WTC11 (cell line): ENCODE measurements around the gene CLHC1.

Source experiments
- ARID4B ChIP-seq: sonication (generic); formaldehyde crosslinking; IDR thresholded peaks from 2 replicates; pipeline ENCODE4 v1.8.0; 2023; ENCODE audit warnings: missing genetic modification reagents, mild to moderate bottlenecking, borderline replicate concordance
- CREB1 ChIP-seq: sonication (generic); formaldehyde crosslinking; IDR thresholded peaks from 2 replicates; pipeline ENCODE4 v1.8.0; 2023; ENCODE audit warnings: mild to moderate bottlenecking, missing genetic modification reagents
- ETV6 ChIP-seq: sonication (generic); formaldehyde crosslinking; IDR thresholded peaks from 2 replicates; pipeline ENCODE4 v1.8.1; 2022; ENCODE audit warnings: mild to moderate bottlenecking, missing genetic modification reagents
- FOXP4 ChIP-seq: sonication (generic); formaldehyde crosslinking; IDR thresholded peaks from 2 replicates; pipeline ENCODE4 v1.8.0; 2022; ENCODE audit warnings: mild to moderate bottlenecking, missing genetic modification reagents
- MXD4 ChIP-seq: fragments of 250-450 bp; sonication (Bioruptor Pico); IDR thresholded peaks from 2 replicates; pipeline ENCODE4 v1.8.0; 2021; ENCODE audit warnings: mild to moderate bottlenecking, moderate library complexity, borderline replicate concordance
- MYBL2 ChIP-seq: sonication (generic); formaldehyde crosslinking; IDR thresholded peaks from 2 replicates; pipeline ENCODE4 v1.8.1; 2023; ENCODE audit warnings: mild to moderate bottlenecking, moderate library complexity, missing genetic modification reagents
- SP1 ChIP-seq: sonication (generic); formaldehyde crosslinking; conservative IDR thresholded peaks from 2 replicates; pipeline ENCODE4 v1.8.1; 2022; ENCODE audit warnings: missing genetic modification reagents
- ZNF263 ChIP-seq: sonication (generic); formaldehyde crosslinking; IDR thresholded peaks from 2 replicates; pipeline ENCODE4 v1.8.1; 2022; ENCODE audit warnings: low read depth, mild to moderate bottlenecking, moderate library complexity, missing genetic modification reagents
- ZNF317 ChIP-seq: sonication (generic); formaldehyde crosslinking; IDR thresholded peaks from 2 replicates; pipeline ENCODE4 v1.8.1; 2023; ENCODE audit warnings: low read depth, mild to moderate bottlenecking, moderate library complexity, missing genetic modification reagents, borderline replicate concordance
- TF ChIP-seq, protein P1 (sequence below): fragments of 200-600 bp; IDR thresholded peaks from 2 replicates; pipeline ENCODE4 v1.8.0; 2022; ENCODE audit warnings: antibody characterized with exemption
- TF ChIP-seq, protein P2 (sequence below): sonication (generic); formaldehyde crosslinking; IDR thresholded peaks from 2 replicates; pipeline ENCODE4 v1.8.1; 2023; ENCODE audit warnings: mild to moderate bottlenecking, missing genetic modification reagents
- TF ChIP-seq, protein P3 (sequence below): sonication (generic); formaldehyde crosslinking; IDR thresholded peaks from 2 replicates; pipeline ENCODE4 v1.8.1; 2023; ENCODE audit warnings: mild to moderate bottlenecking, missing genetic modification reagents, borderline replicate concordance

- TF ChIP-seq ZNF263 (CRISPR knock-in tag) (no peak), MXD4 (CRISPR knock-in tag) (no peak), ZNF317 (CRISPR knock-in tag) (no peak), SP1 (no peak), CREB1 (no peak), MYBL2 (CRISPR knock-in tag) (no peak), FOXP4 (CRISPR knock-in tag) (no peak), ARID4B (CRISPR knock-in tag) (no peak), ETV6 (CRISPR knock-in tag) (no peak)
- TF ChIP-seq, protein P1, sequence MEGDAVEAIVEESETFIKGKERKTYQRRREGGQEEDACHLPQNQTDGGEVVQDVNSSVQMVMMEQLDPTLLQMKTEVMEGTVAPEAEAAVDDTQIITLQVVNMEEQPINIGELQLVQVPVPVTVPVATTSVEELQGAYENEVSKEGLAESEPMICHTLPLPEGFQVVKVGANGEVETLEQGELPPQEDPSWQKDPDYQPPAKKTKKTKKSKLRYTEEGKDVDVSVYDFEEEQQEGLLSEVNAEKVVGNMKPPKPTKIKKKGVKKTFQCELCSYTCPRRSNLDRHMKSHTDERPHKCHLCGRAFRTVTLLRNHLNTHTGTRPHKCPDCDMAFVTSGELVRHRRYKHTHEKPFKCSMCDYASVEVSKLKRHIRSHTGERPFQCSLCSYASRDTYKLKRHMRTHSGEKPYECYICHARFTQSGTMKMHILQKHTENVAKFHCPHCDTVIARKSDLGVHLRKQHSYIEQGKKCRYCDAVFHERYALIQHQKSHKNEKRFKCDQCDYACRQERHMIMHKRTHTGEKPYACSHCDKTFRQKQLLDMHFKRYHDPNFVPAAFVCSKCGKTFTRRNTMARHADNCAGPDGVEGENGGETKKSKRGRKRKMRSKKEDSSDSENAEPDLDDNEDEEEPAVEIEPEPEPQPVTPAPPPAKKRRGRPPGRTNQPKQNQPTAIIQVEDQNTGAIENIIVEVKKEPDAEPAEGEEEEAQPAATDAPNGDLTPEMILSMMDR, result no peak
- TF ChIP-seq, protein P2, sequence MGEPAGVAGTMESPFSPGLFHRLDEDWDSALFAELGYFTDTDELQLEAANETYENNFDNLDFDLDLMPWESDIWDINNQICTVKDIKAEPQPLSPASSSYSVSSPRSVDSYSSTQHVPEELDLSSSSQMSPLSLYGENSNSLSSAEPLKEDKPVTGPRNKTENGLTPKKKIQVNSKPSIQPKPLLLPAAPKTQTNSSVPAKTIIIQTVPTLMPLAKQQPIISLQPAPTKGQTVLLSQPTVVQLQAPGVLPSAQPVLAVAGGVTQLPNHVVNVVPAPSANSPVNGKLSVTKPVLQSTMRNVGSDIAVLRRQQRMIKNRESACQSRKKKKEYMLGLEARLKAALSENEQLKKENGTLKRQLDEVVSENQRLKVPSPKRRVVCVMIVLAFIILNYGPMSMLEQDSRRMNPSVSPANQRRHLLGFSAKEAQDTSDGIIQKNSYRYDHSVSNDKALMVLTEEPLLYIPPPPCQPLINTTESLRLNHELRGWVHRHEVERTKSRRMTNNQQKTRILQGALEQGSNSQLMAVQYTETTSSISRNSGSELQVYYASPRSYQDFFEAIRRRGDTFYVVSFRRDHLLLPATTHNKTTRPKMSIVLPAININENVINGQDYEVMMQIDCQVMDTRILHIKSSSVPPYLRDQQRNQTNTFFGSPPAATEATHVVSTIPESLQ (CRISPR knock-in tag), result no peak
- TF ChIP-seq, protein P3, sequence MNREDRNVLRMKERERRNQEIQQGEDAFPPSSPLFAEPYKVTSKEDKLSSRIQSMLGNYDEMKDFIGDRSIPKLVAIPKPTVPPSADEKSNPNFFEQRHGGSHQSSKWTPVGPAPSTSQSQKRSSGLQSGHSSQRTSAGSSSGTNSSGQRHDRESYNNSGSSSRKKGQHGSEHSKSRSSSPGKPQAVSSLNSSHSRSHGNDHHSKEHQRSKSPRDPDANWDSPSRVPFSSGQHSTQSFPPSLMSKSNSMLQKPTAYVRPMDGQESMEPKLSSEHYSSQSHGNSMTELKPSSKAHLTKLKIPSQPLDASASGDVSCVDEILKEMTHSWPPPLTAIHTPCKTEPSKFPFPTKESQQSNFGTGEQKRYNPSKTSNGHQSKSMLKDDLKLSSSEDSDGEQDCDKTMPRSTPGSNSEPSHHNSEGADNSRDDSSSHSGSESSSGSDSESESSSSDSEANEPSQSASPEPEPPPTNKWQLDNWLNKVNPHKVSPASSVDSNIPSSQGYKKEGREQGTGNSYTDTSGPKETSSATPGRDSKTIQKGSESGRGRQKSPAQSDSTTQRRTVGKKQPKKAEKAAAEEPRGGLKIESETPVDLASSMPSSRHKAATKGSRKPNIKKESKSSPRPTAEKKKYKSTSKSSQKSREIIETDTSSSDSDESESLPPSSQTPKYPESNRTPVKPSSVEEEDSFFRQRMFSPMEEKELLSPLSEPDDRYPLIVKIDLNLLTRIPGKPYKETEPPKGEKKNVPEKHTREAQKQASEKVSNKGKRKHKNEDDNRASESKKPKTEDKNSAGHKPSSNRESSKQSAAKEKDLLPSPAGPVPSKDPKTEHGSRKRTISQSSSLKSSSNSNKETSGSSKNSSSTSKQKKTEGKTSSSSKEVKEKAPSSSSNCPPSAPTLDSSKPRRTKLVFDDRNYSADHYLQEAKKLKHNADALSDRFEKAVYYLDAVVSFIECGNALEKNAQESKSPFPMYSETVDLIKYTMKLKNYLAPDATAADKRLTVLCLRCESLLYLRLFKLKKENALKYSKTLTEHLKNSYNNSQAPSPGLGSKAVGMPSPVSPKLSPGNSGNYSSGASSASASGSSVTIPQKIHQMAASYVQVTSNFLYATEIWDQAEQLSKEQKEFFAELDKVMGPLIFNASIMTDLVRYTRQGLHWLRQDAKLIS (CRISPR knock-in tag), result no peak
These were observed 93.8 kb downstream of the CLHC1 start for GRCh38 chr2:55138014-55138881.
